ENCODE measurements around the gene LAMC3.
"Not testable (repeated sequence)": the region's sequence is repeated elsewhere in the genome, so short reads cannot be mapped to it uniquely, and the experiment has no call there.

LAMC3 gene

DNA sequence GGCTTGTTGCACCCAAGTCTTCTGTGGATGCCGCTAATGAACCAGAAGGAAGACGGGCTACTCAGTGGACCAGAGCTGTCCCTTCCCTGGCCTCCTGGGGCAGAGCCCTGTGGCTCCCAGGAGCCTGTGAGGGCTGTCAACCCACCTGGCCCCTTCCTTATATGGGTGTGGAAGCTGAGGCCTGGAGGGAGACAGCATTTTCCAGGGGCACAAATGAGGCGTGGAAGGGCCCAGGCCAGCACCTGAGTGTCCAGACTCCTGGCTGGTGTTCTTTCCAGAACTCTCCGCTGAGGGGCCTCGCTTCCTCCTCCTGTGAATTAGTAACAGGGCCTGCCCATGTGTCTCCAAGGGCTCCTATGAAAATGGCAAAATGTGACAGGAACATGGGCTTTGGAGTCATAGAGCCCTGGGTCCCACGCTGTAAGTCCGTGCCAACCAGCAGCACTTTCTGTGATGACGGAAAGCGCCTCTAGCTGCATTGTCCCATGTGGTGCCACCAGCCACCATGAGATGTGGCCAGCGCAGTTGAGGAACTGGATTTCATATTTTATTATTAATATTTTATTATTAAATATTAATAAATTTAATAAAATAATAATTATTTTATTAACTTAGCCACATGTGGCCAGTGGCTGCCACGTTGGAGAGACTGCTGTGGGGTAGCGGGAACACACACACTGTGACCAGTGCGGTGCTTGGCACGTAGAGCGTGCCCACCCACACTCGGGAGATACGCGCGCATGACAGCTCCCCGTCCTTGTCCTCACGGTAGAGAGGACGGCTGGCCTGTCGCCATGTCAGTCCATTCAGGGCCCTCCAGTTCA, 18.3 kb downstream of the LAMC3 start:
- in situ Hi-C loops (cut with HindIII; ENCODE audit: low sequenced_read_pairs) = no loop called here

DNA sequence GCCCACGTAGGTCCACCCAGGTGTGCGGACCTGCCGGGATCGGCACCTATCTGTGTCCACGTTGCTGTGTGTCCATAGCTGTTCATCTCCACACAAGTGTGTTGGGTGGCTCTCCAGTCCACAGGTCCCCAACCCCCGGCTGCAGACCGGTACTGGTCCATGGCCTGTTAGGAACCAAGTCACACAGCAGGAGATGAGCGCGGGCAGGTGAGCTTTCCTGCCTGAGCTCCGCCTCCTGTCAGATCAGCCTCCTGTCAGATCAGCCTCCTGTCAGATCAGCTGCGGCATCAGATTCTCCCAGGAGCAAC, 18.9 kb downstream of the LAMC3 start:
- in situ Hi-C loops (cut with HindIII; ENCODE audit: low sequenced_read_pairs) = no loop called here

DNA sequence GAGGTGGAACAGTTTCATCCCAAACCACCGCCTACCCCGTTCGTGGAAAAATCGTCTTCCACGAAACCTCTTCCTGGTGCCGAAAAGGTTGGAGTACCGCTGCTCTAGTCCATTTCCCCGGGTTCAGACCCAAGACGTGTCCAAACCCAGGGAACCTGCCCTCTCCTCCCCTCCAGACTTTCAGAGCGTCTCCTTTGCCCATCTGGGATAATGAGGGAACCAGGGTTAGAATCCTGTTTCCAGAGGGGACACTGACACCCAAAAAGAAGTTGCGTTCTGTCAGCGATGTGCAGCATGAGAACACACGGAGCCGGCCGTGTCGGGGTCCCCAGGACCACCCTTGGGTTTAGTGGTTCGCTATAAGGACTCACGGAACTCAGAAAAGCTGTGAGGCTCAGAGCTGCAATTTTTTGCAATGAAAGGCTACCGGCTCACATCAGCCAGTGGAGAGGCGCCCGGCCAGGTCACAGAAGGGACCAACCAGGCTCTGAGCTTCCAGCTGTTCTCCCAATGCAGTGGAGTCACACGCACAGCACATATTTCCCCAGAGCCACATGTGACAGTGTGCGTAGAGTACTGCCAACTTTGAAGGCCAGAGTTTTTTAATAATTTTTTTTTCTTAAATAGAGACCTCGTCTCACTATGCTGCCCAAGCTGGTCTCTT, 19.4 kb downstream of the LAMC3 start:
- in situ Hi-C loops (cut with HindIII; ENCODE audit: low sequenced_read_pairs) = no loop called here

DNA sequence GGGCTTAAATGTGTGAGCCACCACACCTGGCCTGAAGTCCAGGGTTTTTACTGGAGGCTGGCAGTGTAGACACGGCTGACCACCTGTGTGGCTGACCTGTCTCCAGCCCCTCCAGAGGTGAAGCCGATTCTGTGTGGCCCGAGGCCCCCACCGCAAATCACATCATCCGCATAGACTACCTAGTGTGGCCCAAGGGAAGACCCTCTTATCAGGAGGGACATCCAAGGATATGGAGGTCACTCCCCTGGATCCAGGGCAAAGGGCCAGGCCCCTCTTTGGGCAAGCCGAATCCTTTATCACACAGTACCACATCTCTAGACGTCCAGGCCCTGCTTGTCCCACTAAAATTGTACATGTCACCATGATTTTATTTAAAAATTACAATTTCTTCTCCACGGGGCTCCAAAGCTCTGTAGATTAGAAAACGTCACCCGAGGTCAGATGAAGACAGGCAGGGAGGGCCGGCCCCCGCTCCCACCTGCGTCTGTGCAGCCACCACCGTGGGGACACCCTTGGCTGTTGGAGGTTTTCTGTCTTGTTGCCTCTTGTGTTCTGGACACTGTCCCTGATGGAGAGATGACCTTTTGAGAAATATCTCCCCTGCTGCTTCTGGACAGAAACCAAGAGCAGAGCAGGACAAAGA, 20.1 kb downstream of the LAMC3 start:
- in situ Hi-C loops (cut with HindIII; ENCODE audit: low sequenced_read_pairs) = no loop called here

DNA sequence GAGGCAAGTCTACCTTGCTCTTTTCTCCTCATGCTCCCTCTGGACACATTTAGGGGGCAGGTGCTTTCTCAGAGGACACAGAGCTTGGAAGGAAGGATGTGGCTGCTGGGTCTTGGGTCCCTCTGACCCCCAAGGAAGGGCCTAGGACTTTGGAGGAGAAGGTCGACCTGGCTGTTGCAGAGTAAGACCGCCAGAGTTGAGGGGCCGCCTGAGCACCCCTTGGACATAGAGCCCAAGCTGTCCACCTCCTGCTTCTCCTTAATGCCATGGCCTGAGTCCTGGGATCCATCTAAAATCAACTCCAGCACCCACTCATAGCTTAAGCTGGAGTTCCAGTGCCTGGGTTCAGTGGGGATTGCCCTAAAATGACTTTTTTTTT, 20.6 kb downstream of the LAMC3 start:
- in situ Hi-C loops (cut with HindIII; ENCODE audit: low sequenced_read_pairs) = no loop called here

DNA sequence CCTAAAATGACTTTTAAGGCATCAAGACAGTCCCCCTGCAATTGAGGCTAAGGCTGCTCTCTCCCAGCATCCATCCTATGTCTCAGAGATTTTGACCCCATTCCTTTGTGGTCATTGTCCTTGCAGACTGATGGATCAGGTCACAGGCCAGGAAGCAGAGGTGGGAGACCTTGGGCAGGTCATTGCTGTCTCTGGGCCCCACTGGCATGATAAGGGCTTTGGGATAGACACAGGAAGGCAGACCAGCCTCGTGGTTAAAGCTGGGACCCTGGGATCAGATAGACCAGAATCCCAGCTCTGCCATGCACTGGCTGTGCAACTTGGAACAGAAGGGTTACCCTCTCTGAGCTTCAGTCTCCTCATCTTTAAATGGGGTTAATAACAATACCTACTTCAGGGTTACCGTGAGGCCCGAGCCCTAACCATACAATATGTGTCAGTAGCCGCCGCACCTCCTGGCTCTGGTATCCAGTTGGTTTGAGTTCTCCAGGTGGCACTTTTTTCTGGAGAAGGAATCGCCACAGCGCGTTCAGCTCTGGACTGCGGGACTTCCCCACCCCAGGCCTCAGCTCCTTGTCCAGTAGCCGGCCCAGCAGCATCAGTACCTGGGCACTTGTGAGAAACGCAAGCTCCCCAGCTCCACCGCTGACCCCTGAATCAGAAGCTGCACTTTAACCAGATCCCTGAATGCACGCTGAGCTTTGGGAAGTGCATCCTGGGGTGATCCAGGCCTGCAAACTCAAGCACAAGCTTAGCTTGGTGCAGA, 21.4 kb downstream of the LAMC3 start:
- in situ Hi-C loops (cut with HindIII; ENCODE audit: low sequenced_read_pairs) = no loop called here

DNA sequence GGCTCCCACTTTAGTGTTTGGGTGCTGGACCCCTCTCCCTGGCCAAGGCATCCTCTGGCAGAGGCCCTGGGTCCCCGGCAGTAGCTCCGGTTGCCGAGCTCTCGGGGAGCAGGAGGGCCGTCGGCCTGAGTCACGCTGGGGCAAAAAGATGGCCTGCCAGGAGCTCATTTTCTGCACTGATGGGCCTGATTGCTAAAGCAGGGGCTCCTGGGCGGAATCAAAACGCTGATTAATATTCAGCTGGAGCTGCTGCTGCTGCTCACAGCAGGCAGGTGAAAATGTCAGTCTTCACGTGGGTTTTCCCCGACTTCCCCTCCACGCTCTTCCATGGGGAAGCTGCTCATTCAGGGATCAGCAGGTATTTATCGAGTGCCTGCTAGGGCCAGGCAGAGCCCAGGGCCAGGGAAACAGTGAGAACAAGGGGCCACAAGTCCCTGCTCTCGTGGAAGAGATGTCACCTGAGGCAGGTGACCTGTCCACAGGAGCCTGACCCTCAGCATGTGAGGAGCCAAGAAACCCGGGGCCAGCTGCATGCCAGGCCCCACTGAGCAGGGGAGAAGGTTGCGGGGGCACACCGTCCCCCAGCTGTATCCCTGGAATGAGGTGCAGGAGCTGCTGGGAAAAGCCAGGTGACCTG, 22.1 kb downstream of the LAMC3 start:
- in situ Hi-C loops (cut with HindIII; ENCODE audit: low sequenced_read_pairs) = no loop called here

DNA sequence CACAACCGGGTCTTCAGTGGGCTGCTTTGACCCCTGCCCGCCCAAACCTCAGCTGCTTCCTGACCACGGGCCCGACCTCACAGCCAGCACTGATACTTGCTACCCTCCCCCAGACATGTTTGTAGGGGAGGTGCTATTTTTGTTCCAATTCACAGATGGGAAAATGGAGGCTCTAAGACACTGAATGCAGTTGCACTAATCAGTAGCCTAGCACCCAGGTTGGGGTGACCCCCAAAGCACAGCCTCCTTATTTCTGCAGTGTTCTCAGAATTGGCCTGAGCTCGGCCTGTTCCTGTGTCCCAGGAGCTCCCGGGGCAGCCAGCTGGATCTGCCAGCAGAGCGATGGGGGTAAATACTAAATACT, 22.6 kb downstream of the LAMC3 start:
- in situ Hi-C loops (cut with HindIII; ENCODE audit: low sequenced_read_pairs) = no loop called here

DNA sequence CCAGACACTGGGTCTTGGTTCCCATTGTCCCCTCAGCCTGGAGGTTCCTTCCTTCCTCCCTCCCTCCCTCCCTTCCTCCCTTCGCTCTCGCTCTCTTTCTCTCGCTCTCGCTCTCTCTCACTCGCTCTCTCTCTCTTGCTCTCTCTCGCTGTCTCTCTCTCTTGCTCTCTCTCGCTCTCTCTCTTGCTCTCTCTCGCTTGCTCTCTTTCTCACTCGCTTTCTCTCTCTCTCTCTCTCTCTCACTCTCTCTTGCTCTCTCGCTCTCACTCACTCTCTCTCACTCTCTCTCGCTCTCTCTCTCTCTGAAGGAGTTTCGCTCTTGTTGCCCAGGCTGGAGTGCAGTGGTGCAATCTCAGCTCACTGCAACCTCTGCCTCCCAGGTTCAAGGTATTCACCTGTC, 23.4 kb downstream of the LAMC3 start:
- in situ Hi-C loops (cut with HindIII; ENCODE audit: low sequenced_read_pairs) = no loop called here

DNA sequence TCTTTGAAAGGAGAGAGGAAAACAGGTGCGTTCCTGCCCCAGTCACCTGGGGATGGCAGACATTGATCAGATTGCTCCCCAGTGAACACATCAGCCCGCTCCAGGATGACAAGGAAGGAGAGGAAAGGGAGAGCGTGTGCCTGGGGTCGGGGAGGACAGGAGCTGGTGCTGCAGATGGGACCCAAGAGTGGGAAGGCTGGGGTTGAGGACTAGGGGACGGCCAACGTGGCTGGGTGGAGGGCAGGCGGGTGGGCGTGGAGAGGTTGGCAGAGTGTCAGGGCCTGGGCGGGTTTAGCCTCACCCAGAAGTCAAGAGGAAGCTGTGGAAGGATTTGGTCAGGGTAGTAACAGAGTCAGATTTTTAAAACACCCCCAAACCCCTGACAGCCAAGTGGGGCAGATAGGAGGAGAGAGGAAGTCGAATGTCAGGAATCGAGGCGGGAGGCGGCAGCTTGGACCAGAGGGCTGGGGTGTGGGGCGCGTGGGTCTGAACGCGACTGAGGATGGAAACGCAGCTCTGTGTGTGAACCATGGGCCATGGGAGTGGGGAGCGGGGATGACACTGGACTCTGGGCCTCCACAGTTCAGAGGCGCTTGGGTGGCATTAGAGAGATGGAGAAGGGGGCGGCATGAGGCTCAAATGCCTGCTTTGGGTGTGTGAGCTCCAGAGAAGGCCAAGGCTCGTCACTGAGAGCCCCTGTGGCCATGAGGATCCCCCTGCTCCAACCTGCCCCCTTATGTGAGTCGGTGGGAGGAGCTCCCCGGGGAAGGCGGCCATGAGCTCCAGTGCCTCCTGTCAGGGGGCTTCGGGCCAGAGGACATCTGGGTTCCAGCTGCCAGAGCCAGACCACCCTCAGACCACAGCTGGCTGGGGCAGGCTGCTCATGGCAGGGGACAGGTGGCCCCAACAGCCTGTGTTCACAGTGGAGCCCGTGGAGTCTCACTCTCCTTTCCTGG, 24.6 kb downstream of the LAMC3 start:
- in situ Hi-C loops (cut with HindIII; ENCODE audit: low sequenced_read_pairs) = no loop called here

DNA sequence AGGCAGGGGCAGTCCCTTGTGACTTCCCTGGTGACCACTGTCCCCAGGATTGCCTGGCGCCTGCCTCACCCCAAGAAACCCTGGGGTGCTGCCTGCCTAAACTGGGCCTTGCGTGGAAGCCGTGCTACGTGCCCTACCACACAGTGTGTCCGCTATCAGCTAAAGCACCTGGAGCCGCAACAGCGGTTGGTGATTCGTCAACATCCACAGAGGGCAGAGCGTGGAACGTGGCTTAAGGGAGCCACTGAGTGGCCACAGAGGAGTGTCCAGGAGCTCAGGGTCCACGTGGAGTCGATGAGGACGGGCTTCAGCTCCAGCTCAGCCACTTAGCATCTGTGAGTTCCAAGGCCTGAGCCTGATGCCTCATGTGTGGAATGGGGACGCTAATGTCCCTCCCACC, 25.3 kb downstream of the LAMC3 start:
- in situ Hi-C loops (cut with HindIII; ENCODE audit: low sequenced_read_pairs) = no loop called here

DNA sequence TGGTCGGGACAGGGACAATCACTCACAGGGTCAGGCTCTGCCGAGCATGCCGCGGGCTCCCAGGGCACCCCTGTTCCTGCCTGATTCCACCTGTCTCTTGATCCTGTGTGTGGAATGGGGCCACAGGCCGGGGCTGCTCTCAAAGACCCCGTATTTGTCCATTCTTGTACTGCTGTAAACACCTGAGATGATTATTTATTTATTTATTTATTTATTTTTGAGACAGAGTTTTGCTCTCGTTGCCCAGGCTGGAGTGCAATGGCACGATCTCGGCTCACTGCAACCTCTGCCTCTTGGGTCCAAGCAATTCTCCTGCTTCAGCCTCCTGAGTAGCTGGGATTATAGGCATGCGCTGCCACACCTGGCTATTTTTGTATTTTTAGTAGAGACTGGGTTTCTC, 25.8 kb downstream of the LAMC3 start:
- in situ Hi-C loops (cut with HindIII; ENCODE audit: low sequenced_read_pairs) = not testable (repeated sequence)

DNA sequence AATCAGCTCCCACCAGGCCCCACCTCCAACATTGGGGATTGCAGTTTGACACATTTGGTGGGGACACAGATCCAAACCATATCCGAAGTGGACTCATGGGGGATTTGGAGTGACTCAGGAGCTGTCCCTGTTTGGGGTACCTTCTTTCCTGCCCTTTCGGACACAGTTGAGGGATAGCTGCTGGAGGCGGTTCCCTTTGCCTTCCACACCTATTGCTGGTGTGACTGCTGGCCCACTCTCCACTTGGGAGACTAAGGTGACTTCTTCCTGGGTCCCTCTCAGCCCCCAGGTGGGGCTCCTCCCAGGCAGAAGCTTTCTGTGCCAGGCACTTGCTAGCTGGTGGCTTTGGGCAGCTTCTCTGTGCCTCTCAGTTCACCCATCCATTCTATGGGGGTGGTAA, 26.6 kb downstream of the LAMC3 start:
- in situ Hi-C loops (cut with HindIII; ENCODE audit: low sequenced_read_pairs) = no loop called here

DNA sequence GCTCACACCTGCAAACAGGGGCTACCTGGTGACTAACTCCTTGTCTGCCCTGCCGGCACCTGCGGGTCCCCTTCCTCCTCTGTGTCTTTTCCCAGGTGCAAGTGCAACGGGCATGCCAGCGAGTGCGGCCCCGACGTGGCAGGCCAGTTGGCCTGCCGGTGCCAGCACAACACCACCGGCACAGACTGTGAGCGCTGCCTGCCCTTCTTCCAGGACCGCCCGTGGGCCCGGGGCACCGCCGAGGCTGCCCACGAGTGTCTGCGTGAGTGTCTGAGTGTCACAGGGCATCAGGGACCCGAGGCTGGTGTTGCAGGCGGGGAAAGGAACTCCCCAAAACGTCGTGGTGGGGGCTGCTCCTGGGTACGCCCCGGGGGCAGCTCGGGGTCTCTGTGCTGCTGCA, 27.1 kb downstream of the LAMC3 start:
- in situ Hi-C loops (cut with HindIII; ENCODE audit: low sequenced_read_pairs) = no loop called here

DNA sequence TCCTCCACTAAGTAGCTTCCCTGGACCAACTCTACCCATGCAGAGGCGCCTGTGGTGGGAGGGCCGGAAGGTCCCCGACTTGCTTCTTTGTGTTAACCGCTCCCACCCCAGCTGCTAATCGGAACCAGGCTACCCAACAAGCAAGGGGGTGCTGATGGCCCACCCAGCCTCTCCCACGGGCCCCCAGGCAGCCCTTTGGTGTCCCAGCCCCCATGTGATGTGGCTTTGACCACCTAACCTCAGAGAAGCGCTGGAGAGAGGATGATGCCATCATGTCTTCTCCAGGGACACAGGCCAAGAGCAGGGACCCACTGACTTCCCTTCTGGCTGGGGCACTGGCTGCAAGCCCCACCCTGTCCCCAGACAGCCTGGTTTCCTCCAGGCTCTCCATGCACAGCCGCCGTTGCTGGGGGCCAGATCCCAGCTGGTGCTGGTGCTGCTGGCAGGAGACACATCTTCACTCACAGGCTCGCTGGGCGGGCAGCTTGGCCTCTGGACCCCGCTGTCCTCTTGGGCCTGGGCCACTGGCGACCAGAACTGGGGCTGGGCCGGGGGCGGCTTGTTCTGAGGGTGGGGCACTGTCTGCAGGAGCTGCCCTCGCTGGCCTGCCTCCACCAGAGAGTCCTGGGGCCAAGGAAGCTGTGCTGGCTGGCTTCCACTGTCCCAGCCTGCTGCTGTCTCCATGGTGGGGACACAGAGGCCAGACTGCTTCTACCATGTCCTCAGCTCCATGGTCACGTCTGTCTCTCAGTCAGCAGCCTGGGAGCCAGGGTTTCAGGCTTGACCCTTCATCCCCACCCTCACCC, 27.8 kb downstream of the LAMC3 start:
- in situ Hi-C loops (cut with HindIII; ENCODE audit: low sequenced_read_pairs) = no loop called here

DNA sequence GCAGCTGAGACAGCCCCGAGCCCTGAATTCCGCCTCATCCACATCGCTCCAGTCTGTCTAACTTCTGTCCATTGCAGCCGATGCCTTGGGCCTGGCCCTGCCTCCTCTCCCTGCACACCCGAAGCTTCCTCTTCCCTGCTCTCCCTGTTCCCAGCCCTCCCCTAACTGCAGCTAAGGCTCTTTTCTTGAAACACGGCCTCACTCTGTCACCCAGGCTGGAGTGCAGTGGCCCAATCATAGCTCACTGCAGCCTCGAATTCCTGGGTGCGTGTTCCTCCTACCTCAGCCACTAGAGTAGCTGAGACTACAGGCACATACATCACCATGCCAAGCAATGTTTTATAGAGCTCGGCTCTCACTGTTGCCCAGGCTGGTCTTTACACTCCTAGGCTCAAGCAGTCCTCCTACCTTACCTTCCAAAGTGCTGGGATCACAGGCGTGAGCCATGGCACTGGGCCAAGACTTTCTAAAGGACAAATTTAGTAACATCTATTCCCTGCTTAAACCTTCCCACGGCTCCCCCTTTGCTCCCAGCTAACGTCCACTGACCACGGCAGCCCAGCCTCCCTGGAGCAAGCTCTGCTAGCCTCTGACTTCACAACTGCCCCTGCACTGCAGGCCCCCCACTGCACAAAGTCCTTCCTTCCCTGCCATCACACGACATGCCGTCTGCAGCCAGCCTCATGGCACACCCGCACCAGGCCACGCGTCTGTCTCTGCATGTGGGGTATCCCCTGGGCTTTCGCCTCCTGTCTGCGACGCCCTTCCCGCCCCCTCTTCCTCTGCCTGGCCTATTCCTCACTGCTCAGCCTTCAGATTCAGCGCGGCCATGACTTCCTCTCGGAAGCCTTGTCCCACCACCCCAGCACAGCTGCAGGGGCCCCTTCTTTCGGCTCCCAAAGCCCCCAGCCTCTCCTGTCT, 28.6 kb downstream of the LAMC3 start:
- in situ Hi-C loops (cut with HindIII; ENCODE audit: low sequenced_read_pairs) = no loop called here

DNA sequence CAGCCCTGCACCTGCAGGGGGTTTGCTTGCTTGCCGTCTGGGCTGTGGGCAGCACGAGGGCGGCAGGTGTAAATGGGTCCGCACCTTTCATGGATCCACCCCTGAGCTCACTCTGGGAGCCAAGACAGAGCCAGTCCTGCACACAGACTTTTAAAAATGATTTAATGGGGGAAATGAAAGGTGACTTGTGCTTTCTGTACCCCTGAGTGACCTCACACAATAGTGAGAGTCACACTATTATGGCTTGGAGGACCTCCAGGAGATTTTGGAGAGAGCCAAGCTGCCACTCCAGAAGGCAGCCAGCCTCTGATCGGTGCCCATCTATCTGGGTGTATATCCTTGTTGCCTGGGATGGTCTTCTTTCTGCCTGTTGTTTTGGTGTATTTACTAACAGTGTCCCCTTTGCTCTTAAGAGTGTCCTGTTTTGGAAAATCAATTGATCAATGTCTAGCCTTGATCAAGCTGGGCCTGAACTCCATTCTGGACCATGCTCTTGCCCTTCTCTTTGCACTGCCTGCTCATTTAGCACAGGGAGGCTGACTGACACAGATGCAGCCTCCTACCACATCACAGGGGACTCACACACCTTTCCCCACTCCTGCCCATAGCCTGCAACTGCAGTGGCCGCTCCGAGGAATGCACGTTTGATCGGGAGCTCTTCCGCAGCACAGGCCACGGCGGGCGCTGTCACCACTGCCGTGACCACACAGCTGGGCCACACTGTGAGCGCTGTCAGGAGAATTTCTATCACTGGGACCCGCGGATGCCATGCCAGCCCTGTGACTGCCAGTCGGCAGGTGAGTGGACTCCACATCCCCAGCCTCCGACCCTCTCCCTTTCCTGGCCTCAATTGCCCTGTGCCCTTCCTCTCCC, 29.5 kb downstream of the LAMC3 start:
- in situ Hi-C loops (cut with HindIII; ENCODE audit: low sequenced_read_pairs) = no loop called here

Measured in DLD1 (cell line).